SK-N-MC (cell line): ENCODE results near the gene ZNF75A.

Source experiments
- EZH2 ChIP-seq: fragments of 200-600 bp; sonication (generic); IDR thresholded peaks from one replicate; pipeline ENCODE4 v1.6.1; 2017; ENCODE audit warnings: antibody characterized with exemption
- POLR2AphosphoS5 ChIP-seq: IDR thresholded peaks from 2 replicates; pipeline ENCODE4 v1.6.1; 2012; ENCODE audit warnings: mild to moderate bottlenecking, low read depth, low read length, borderline replicate concordance

- TF ChIP-seq POLR2AphosphoS5 (no peak), EZH2 (no peak)
Measured at GRCh38 chr16:3292604-3293003, 12.7 kb upstream of the ZNF75A start.
